GM18520 (cell line): ENCODE measurements around the gene ELAC1.
A peak's percentile ranks its signal among the peaks of the same experiment; 100 is the strongest.

ENCODE experiments used
- ATAC-seq: cut with Tn5 transposase; IDR thresholded peaks from one replicate; pipeline ENCODE4 v1.9.1; 2021; ENCODE audit not compliant: unreplicated experiment

Gene ELAC1

GRCh38 chr18:51017140-51017879 is 49.5 kb downstream of the ELAC1 start:
- no peak for ATAC-seq

GRCh38 chr18:51020536-51020935 is 52.7 kb downstream of the ELAC1 start:
- no peak for ATAC-seq

DNA sequence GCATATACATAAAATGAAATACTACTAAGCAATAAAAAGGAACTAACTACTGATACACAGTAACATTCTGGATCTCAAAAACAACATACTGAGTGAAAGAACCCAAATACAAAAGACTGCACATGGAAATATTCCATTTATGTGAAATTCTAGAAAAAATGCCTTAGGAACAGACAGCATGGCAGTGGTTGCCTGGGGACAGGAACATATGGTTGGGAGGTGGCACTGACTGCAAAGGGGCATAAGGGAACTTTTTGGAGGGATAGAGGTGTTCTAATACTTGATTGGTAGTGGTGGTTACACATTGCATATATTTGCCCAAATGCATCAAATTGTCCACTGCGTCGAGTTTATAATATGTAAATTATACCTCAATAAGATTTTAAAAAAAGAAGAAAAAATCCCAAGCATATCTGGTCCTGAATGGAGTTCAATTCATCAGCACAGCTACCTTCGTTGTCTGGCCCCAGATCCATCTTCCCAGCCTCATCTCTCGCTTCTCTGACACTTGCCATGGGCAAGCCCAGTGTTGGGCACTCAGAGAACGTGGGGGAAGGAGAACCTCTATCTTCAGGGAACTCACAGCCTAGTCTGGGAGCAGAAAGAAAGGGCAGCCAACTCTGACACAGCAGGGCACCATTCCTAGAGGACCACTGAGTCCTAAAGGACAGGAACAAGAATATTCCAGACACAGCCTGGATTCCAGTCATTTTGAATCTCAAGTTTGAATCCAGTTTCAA is 53.6 kb downstream of the ELAC1 start:
- no peak for ATAC-seq

GRCh38 chr18:51025512-51025911 is 57.7 kb downstream of the ELAC1 start:
- no peak for ATAC-seq

DNA sequence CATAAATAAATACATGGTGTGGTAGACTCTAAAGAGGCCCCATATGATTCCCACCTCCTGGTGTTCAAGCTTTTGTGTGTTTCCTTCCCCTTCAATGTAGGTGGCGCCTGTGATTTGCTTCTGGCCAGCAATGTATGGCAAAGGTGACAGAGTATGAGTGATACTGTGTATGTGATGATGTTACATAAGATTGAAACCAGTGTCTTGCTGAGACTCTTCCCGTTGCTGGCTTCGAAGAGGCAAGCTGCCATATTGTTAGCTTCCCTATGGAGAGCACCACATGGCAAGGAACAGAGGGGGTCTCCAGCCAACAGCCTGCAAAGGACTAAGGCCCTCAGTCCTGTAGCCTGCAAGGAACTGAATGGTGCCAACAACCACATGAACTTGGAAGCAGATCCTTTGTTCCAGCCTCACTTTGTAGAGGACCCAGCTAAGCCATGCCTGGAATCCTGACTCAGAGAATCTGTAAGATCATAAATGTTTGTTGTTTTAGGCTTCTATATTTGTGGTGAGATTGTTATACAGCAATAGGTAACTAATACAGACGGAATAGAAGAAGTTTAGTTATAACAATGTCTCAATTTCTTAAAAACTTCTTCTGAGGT is 60.5 kb downstream of the ELAC1 start:
- no peak for ATAC-seq

- no peak for ATAC-seq
These were observed 61.5 kb downstream of the ELAC1 start for GRCh38 chr18:51029378-51029693.

GRCh38 chr18:51029694-51030536 is 62.1 kb downstream of the ELAC1 start, which contains the start of gene SMAD4:
TSS of gene SMAD4 (plus strand) at chr18:51030213. CDS start at chr18:51047047, 16,834 bp downstream.
- ATAC-seq = peak; percentile 62

GRCh38 chr18:51030537-51031258 is 62.9 kb downstream of the ELAC1 start:
- peak; percentile 36 for ATAC-seq

DNA sequence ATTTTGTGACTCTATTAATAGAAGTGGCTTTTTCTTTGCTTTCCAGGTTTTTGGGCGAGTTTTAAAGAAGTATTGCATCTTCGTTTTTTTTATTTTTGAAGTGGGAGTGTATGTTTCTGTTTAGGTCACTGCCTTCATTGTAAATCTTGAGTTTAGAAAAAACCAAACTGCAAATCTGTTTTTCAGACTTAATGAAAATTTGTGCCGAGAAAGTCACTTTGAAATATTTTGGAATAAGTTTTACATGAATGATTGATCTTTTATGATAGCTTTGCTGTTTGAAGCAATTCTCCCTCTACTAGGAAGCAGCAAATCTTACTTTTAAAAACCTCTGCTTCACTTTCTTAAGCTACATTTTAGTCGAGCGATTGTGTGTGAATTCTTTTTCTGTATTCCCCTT is 64.4 kb downstream of the ELAC1 start:
- no peak for ATAC-seq

DNA sequence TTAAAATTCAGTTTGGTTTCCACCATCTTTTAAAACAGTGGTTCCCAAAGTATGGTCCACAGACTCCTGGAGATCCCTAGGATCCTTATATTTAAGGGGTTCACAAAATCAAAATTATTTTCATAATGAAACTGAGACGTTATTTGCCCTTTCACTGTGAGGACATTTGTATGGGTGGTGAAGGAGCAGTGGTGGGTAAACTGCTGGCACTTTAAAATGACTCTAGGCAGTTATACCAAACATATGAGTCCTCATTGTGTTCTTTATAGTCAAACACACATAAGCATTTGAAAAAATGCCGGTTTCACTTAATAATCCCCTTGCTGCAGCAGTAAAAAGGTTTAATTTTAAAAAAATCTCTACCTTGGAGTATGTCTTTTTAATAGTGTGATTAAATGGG is 69.4 kb downstream of the ELAC1 start:
- no peak for ATAC-seq
